ENCODE data around the gene GPC2.

- TF ChIP-seq CTCF (IDR thresholded peaks at IDR 0.05; ENCODE audit: insufficient read depth, low read length) (no peak), POLR2AphosphoS5 (IDR thresholded peaks at IDR 0.05; ENCODE audit: low read depth) (no peak), REST (IDR thresholded peaks at IDR 0.05; ENCODE audit: insufficient replicate concordance, low read depth) (no peak)
These were observed 36.5 kb upstream of the GPC2 start for GRCh38 chr7:100213672-100214071.
